OCI-LY3 (cell line): ENCODE results near the gene MESP1.

Experiments used
- EZH2phosphoT487 ChIP-seq: fragments of 200-600 bp; shearing (Covaris generic); IDR thresholded peaks from 2 replicates; pipeline ENCODE4 v1.6.1; 2018; ENCODE audit warnings: antibody characterized with exemption, mixed run types, low read depth
- TF ChIP-seq, protein P1 (sequence below): fragments of 200-600, 300-600 bp; sonication (generic); IDR thresholded peaks from 2 replicates; pipeline ENCODE4 v1.5.1; 2014; ENCODE audit warnings: antibody characterized with exemption, low read length, low read depth

DNA sequence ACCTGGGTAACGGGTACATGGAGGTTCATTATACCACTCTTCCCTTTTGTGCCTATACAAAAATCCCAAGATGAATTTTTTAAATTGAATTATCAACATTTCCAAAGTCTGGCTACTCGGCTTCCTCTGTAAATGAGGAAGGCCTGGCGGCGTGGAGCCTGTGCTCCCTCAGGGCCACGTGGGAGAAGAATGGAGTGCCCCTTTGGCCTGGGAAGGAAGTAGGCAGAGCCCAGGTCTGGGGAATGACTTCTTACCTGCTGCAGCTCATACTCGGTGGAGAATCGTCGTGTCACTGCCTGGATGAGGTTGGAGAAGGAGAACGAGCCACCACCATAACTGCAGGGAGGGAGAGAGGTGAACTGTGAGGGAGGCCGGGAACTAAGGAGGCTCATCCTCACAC is 39.2 kb upstream of the MESP1 start:
- TF ChIP-seq, protein P1, sequence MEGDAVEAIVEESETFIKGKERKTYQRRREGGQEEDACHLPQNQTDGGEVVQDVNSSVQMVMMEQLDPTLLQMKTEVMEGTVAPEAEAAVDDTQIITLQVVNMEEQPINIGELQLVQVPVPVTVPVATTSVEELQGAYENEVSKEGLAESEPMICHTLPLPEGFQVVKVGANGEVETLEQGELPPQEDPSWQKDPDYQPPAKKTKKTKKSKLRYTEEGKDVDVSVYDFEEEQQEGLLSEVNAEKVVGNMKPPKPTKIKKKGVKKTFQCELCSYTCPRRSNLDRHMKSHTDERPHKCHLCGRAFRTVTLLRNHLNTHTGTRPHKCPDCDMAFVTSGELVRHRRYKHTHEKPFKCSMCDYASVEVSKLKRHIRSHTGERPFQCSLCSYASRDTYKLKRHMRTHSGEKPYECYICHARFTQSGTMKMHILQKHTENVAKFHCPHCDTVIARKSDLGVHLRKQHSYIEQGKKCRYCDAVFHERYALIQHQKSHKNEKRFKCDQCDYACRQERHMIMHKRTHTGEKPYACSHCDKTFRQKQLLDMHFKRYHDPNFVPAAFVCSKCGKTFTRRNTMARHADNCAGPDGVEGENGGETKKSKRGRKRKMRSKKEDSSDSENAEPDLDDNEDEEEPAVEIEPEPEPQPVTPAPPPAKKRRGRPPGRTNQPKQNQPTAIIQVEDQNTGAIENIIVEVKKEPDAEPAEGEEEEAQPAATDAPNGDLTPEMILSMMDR: no peak
- TF ChIP-seq EZH2phosphoT487: no peak
